ENCODE results near the gene SLC19A1. TPM values are rescaled to one million over a fixed set of nuclear protein-coding genes. Genes with fewer than 3 reads are reported as not detected.
A peak's percentile ranks its signal among the peaks of the same experiment; 100 is the strongest.

The SLC19A1 gene
- polyA plus RNA-seq, 3 donors: 25.0 to 53.0 (median 39.9) TPM

DNA sequence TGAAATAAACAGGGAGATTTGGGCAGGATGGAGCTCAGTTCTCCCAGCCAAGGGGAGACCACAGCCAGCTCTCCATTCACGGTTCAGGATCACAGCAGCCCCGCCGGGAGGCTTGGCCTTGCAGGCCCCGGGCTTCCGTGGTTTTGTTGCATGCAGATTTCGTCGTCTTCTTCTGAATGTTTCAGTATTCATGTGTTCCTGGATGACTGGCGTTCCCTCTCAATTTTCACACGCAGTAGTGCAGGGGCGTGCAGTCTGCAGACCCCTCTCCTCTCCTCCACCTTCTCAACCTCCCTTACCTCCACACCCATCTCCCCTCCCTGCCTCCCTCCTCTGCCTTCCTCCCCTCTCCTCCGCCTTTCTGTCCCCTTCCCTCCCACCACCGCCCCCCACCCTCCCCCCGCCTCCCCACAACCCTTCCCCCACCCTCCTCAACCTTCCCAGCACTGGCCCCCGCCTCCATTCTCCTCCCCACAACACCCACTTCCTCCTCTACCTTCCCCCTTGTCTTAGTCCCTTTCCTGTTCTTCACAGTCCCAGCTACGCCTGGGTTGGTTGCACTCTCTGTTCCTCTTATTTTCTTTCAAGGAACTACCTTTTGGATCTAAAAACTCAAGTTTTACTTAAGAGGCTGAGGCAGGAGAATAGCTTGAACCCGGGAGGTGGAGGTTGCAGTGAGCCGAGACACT lies 8.4 kb upstream of the SLC19A1 start:
- peak overlapping the region; percentile 10 for H2AFZ ChIP-seq (ENCODE audit: insufficient read depth, low read depth, low read length, poor library complexity, severe bottlenecking)
- 0% methylated on average over 9 of the region's 17 CpGs for WGBS (ENCODE audit: insufficient coverage)
- H3K4me2 ChIP-seq (replicated peaks; ENCODE audit: extremely low read depth, low read length, poor library complexity, severe bottlenecking): peak overlapping the region; percentile 72
- H3K79me2 ChIP-seq (ENCODE audit: insufficient read depth, low read length): peaks cover 12% of the 10 kb centered on the region
- H3K27me3 ChIP-seq (ENCODE audit: control insufficient read depth in 2 of 2, insufficient read depth in 2 of 2, low read length in 2 of 2): no peaks in the 10 kb centered on the region
- Mint-ChIP-seq H3K4me3 (peak overlapping the region; percentile 77 to 94), H3K27me3 (ENCODE audit: low read depth in 3 of 3) (peaks cover 0 to 1% (median 0%) of the 10 kb centered on the region in 3 donors), H3K36me3 (no peaks in the 10 kb centered on the region), H3K9me3 (peaks cover 0 to 2% (median 0%) of the 10 kb centered on the region in 7 donors), H3K27ac (peak overlapping the region; percentile 99 to 100 (median 100)), H3K4me1 (peaks cover 38% of the 10 kb centered on the region)
- peak overlapping the region; percentile 97 to 98 for H3K27ac ChIP-seq (ENCODE audit: low read depth in 1 of 2, low read length in 2 of 2)
- H3K4me1 ChIP-seq (ENCODE audit: control insufficient read depth in 1 of 2, insufficient read depth in 2 of 2, low read length in 2 of 2): peaks cover 44 to 45% of the 10 kb centered on the region in 2 donors
- TF ChIP-seq, protein P1, sequence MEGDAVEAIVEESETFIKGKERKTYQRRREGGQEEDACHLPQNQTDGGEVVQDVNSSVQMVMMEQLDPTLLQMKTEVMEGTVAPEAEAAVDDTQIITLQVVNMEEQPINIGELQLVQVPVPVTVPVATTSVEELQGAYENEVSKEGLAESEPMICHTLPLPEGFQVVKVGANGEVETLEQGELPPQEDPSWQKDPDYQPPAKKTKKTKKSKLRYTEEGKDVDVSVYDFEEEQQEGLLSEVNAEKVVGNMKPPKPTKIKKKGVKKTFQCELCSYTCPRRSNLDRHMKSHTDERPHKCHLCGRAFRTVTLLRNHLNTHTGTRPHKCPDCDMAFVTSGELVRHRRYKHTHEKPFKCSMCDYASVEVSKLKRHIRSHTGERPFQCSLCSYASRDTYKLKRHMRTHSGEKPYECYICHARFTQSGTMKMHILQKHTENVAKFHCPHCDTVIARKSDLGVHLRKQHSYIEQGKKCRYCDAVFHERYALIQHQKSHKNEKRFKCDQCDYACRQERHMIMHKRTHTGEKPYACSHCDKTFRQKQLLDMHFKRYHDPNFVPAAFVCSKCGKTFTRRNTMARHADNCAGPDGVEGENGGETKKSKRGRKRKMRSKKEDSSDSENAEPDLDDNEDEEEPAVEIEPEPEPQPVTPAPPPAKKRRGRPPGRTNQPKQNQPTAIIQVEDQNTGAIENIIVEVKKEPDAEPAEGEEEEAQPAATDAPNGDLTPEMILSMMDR (IDR thresholded peaks at IDR 0.05): no peak
- H3K4me3 ChIP-seq (replicated peaks in 1 of 3; ENCODE audit: low read depth in 2 of 3, low read length in 3 of 3): peak overlapping the region; percentile 13 to 64 (median 20)
- H3K9me3 ChIP-seq (replicated peaks in 1 of 2; ENCODE audit: control insufficient read depth in 1 of 2, insufficient read depth in 1 of 2, low read length in 2 of 2): no peaks in the 10 kb centered on the region
- intact Hi-C loops (cut with micrococcal nuclease): loop anchor here (5.0 to 10.0 kb wide), 2 partner anchors 94 to 1198 kb away; partner anchors contain the start of genes PCBP3 (in 1 of the 2) and TRPM2 (in 1 of the 2)
- peak overlapping the region; percentile 87 for H3K9ac ChIP-seq (ENCODE audit: insufficient read depth, low read length, poor library complexity, severe bottlenecking)
- no peaks in the 10 kb centered on the region for H3K36me3 ChIP-seq (replicated peaks in 1 of 2; ENCODE audit: control insufficient read depth in 1 of 2, insufficient read depth in 2 of 2, low read length in 2 of 2)
- DNase-seq: peak; percentile 90 to 95 (median 91)
- no peaks in the 10 kb centered on the region for H4K20me1 ChIP-seq (ENCODE audit: insufficient read depth, low read length)

DNA sequence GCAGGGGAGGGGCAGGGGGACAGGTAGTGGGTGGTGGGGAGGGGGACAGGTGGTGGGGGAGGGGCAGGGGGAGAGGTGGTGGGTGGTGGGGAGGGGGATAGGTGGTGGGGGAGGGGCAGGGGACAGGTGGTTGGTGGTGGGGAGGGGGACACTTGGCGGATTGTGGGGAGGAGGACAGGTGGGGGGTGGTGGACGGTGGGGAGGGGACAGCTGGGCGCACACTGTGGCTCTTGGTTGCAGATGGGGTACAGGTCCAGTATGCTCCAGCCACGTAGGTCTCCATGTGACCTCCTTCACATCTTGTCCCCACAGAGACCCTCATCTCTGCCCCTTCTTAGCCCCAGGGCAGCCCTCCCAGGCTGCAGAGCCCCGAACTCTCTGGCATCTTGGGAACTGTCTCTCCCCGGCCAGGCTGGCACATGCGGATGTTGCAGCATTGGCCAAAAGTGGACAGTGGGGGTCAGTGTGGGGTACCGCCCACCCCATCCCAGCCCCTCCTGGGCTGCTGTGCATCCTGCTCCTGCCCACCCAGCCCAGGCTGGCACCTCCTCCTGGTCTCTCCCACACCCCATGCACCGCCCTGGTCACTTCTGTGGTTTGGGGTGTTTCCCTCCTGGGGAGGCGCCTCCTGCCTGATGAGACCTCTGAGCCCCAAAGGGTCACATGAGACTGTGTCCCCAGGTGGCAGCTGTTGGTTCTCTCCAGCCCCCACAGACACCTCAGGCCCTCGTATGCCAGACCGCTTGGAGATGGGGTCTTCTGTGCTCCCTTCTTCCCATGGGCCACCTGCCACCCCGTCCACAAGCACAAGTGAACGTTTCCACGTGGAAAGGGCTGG lies 7.6 kb upstream of the SLC19A1 start:
- TF ChIP-seq, protein P1 (IDR thresholded peaks at IDR 0.05): no peak
- H3K27ac Mint-ChIP-seq: peak overlapping the region; percentile 98 to 100 (median 100)
- peak overlapping the region; percentile 72 for H3K4me2 ChIP-seq (replicated peaks; ENCODE audit: extremely low read depth, low read length, poor library complexity, severe bottlenecking)
- 2% methylated on average over 6 of the region's 15 CpGs for WGBS (ENCODE audit: insufficient coverage)
- peak overlapping the region; percentile 10 for H2AFZ ChIP-seq (ENCODE audit: insufficient read depth, low read depth, low read length, poor library complexity, severe bottlenecking)
- no peaks in the 10 kb centered on the region for H4K20me1 ChIP-seq (ENCODE audit: insufficient read depth, low read length)
- H3K4me1 Mint-ChIP-seq: peaks cover 38% of the 10 kb centered on the region
- no peaks in the 10 kb centered on the region for H3K27me3 ChIP-seq (ENCODE audit: control insufficient read depth in 2 of 2, insufficient read depth in 2 of 2, low read length in 2 of 2)
- H3K9me3 ChIP-seq (replicated peaks in 1 of 2; ENCODE audit: control insufficient read depth in 1 of 2, insufficient read depth in 1 of 2, low read length in 2 of 2): no peaks in the 10 kb centered on the region
- H3K4me3 ChIP-seq (replicated peaks in 1 of 3; ENCODE audit: low read depth in 2 of 3, low read length in 3 of 3): peak overlapping the region in 2 of 3 experiments; percentile 13 to 64
- no peaks in the 10 kb centered on the region for H3K36me3 ChIP-seq (replicated peaks in 1 of 2; ENCODE audit: control insufficient read depth in 1 of 2, insufficient read depth in 2 of 2, low read length in 2 of 2)
- H3K27me3 Mint-ChIP-seq (ENCODE audit: low read depth in 3 of 3): peaks cover 0 to 1% (median 0%) of the 10 kb centered on the region in 3 donors
- peak overlapping the region; percentile 97 to 98 for H3K27ac ChIP-seq (ENCODE audit: low read depth in 1 of 2, low read length in 2 of 2)
- DNase-seq: peak; percentile 29 to 59 (median 51)
- H3K79me2 ChIP-seq (ENCODE audit: insufficient read depth, low read length): peaks cover 12% of the 10 kb centered on the region
- H3K36me3 Mint-ChIP-seq: no peaks in the 10 kb centered on the region
- peaks cover 43 to 44% of the 10 kb centered on the region in 2 donors for H3K4me1 ChIP-seq (ENCODE audit: control insufficient read depth in 1 of 2, insufficient read depth in 2 of 2, low read length in 2 of 2)
- H3K9me3 Mint-ChIP-seq: peaks cover 0 to 2% (median 0%) of the 10 kb centered on the region in 7 donors
- peak overlapping the region; percentile 66 to 87 for H3K4me3 Mint-ChIP-seq
- intact Hi-C loops (cut with micrococcal nuclease): loop anchor here (5.0 to 10.0 kb wide), 4 partner anchors 73 to 1198 kb away; partner anchors contain the start of genes PCBP3 (in 1 of the 2) and TRPM2 (in 1 of the 2)
- peak overlapping the region; percentile 87 for H3K9ac ChIP-seq (ENCODE audit: insufficient read depth, low read length, poor library complexity, severe bottlenecking)
